GM23338 (cell line): ENCODE data around the gene PNMA6A. TPM values are rescaled to one million over a fixed set of nuclear protein-coding genes. Genes with fewer than 3 reads are reported as not detected.

Source experiments
- ATAC-seq: fragments of 200-7000 bp; cut with Tn5 transposase; 3 replicates; pipeline ENCODE4 v1.9.1; 2020
- DNase-seq: peaks from one replicate; pipeline ENCODE4 v3.0.0-alpha.2; 2015; ENCODE audit warnings: low spot score
- H2AFZ ChIP-seq: fragments of 200-600 bp; sonication (generic); 2 replicates; pipeline ENCODE4 v1.8.0; 2016; ENCODE audit warnings: antibody characterized with exemption, mild to moderate bottlenecking, moderate library complexity
- H3F3A ChIP-seq: fragments of 200-600 bp; sonication (generic); replicated peaks from 2 replicates; pipeline ENCODE4 v1.8.0; 2017; ENCODE audit warnings: antibody characterized with exemption, mixed run types, low read depth
- H3K27ac ChIP-seq: fragments of 200-600 bp; sonication (generic); 2 replicates; pipeline ENCODE4 v1.6.1; 2016; ENCODE audit warnings: low read depth
- H3K27me3 ChIP-seq: fragments of 200-600 bp; sonication (generic); 2 replicates; pipeline ENCODE4 v1.8.0; 2016; ENCODE audit warnings: mild to moderate bottlenecking, mixed run types, moderate library complexity; ENCODE audit not compliant: insufficient read depth
- H3K36me3 ChIP-seq: fragments of 200-600 bp; sonication (generic); 2 replicates; pipeline ENCODE4 v1.8.0; 2016; ENCODE audit warnings: mild to moderate bottlenecking; ENCODE audit not compliant: insufficient read depth
- H3K4me1 ChIP-seq: fragments of 200-600 bp; sonication (generic); 2 replicates; pipeline ENCODE4 v1.8.0; 2016; ENCODE audit warnings: mild to moderate bottlenecking, moderate library complexity; ENCODE audit not compliant: insufficient read depth
- H3K4me2 ChIP-seq: fragments of 200-600 bp; sonication (generic); 2 replicates; pipeline ENCODE4 v1.7.1; 2017; ENCODE audit warnings: mixed run types
- H3K4me3 ChIP-seq: fragments of 200-600 bp; sonication (generic); 2 replicates; pipeline ENCODE4 v1.6.1; 2016; ENCODE audit warnings: mixed run types
- H3K79me2 ChIP-seq: fragments of 200-600 bp; sonication (generic); replicated peaks from 2 replicates; pipeline ENCODE4 v1.8.0; 2017; ENCODE audit warnings: mild to moderate bottlenecking; ENCODE audit not compliant: insufficient read depth
- H3K9me2 ChIP-seq: fragments of 200-600 bp; sonication (generic); 2 replicates; pipeline ENCODE4 v1.8.0; 2017; ENCODE audit not compliant: insufficient read depth
- H4K20me1 ChIP-seq: fragments of 200-600 bp; sonication (generic); replicated peaks from 2 replicates; pipeline ENCODE4 v1.8.0; 2017; ENCODE audit warnings: mild to moderate bottlenecking; ENCODE audit not compliant: insufficient read depth
- H3K27ac Mint-ChIP-seq: 2 replicates; pipeline ENCODE4 v1.8.0; 2020; ENCODE audit warnings: inconsistent platforms, mild to moderate bottlenecking, moderate library complexity, mixed read lengths
- H3K27me3 Mint-ChIP-seq: 3 replicates; pipeline ENCODE4 v1.8.0; 2022; ENCODE audit warnings: low read depth, mild to moderate bottlenecking, moderate library complexity, mixed read lengths, inconsistent platforms; ENCODE audit not compliant: insufficient read depth, poor library complexity
- H3K36me3 Mint-ChIP-seq: 3 replicates; pipeline ENCODE4 v1.8.0; 2021; ENCODE audit warnings: low read depth, mild to moderate bottlenecking, inconsistent platforms, moderate library complexity, mixed read lengths
- H3K4me1 Mint-ChIP-seq: 3 replicates; pipeline ENCODE4 v1.8.0; 2020; ENCODE audit warnings: mild to moderate bottlenecking, inconsistent platforms, mixed read lengths
- H3K4me3 Mint-ChIP-seq: 3 replicates; pipeline ENCODE4 v1.8.0; 2021; ENCODE audit warnings: moderate library complexity, mild to moderate bottlenecking, inconsistent platforms, mixed read lengths
- H3K9me3 Mint-ChIP-seq: 3 replicates; pipeline ENCODE4 v1.8.0; 2020; ENCODE audit warnings: moderate library complexity, mild to moderate bottlenecking, inconsistent platforms, mixed read lengths
- CREB1 ChIP-seq: fragments of 250-450 bp; sonication (Bioruptor Pico); IDR thresholded peaks from 2 replicates; pipeline ENCODE4 v1.5.0; 2020; ENCODE audit warnings: low read depth, mild to moderate bottlenecking, moderate library complexity
- EZH2 ChIP-seq: fragments of 200-600 bp; sonication (generic); IDR thresholded peaks from one replicate; pipeline ENCODE4 v1.8.0; 2017; ENCODE audit warnings: antibody characterized with exemption, mild to moderate bottlenecking, low read depth; ENCODE audit not compliant: unreplicated experiment
- EZH2phosphoT487 ChIP-seq: fragments of 200-600 bp; sonication (generic); IDR thresholded peaks from one replicate; pipeline ENCODE4 v1.8.1; 2018; ENCODE audit warnings: antibody characterized with exemption; ENCODE audit not compliant: unreplicated experiment
- POLR2AphosphoS5 ChIP-seq: IDR thresholded peaks from 2 replicates; pipeline ENCODE4 v1.6.1; 2016; ENCODE audit warnings: antibody characterized with exemption, low read depth
- REST ChIP-seq: IDR thresholded peaks from one replicate; pipeline ENCODE4 v1.6.1; 2018; ENCODE audit warnings: antibody characterized with exemption; ENCODE audit not compliant: unreplicated experiment
- STAT1 ChIP-seq: IDR thresholded peaks from one replicate; pipeline ENCODE4 v1.6.1; 2016; ENCODE audit warnings: antibody characterized with exemption; ENCODE audit not compliant: unreplicated experiment
- ZNF114 ChIP-seq: fragments of 250-450 bp; sonication (Bioruptor Pico); IDR thresholded peaks from 2 replicates; pipeline ENCODE4 v1.5.0; 2020; ENCODE audit warnings: mild to moderate bottlenecking, moderate library complexity
- ZNF331 ChIP-seq: fragments of 250-450 bp; sonication (Bioruptor Pico); IDR thresholded peaks from 2 replicates; pipeline ENCODE4 v1.5.0; 2020; ENCODE audit warnings: low read depth, mild to moderate bottlenecking, moderate library complexity
- polyA plus RNA-seq: library from polyadenylated mRNA; unstranded; fragments of >200 nt; fragmentation: Nextera tagmentation; extraction: Ambion mirVana; gene quantifications from 2 replicates; pipeline ENCODE4 v1.2.1, GENCODE V29; 2016
- total RNA-seq: library from RNA; depleted of rRNA; stranded (reverse); fragments of >200 nt; shearing (Covaris generic); gene quantifications from 2 replicates; pipeline ENCODE4 v1.2.3, GENCODE V29; 2014
- TF ChIP-seq, protein P1 (sequence below), 2 experiments: fragments of 200-600 bp in 1 of 2; sonication (generic) in 1 of 2; conservative IDR thresholded peaks; 2 replicates each; pipeline versions ENCODE4 v1.5.1 to v1.6.1; 2016 to 2017; ENCODE audit warnings: antibody characterized with exemption in 2 of 2, low read depth in 2 of 2, mild to moderate bottlenecking in 2 of 2, moderate library complexity in 1 of 2
- TF ChIP-seq, protein P2 (sequence below): fragments of 250-450 bp; sonication (Bioruptor Pico); IDR thresholded peaks from 2 replicates; pipeline ENCODE4 v1.5.0; 2020; ENCODE audit warnings: mild to moderate bottlenecking, moderate library complexity

The PNMA6A gene
- total and polyA plus RNA-seq, 2 experiments from 2014 or later = 2.4 to 7.1 TPM

DNA sequence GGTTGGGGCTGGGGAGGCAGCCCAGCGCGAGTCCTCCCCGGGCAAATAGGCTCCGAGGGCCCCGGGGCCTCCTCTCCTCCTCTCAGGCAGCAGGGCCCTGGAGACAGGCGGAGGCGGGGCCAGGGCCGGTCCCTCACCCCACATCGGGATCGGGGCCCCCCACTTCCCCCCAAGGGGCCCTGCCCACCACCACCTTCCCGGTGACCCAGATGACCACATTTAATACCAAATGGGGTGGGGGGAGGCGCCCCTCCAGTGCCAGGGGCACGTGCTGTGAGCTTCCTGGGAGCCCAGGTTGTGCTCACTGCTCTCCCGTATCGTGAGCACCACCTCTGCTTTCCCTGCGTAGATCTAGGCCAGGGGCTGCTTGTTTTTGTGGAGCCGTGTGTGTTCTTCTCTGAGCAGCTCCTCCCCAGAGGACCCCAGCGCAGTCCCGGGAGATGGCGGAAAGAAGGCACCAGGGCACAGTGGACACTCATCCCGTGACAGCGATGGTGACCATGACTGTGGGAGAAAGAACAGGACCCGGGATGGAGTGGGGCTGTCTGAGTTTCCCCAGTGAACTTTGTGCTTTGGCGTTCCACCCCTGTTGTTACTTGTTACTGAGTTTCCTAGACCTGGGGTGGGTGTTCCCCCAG, 2.1 kb downstream of the PNMA6A start (continued):
- TF ChIP-seq STAT1 = no peak
- TF ChIP-seq ZNF114 (CRISPR knock-in tag) = no peak
- no peak for TF ChIP-seq POLR2AphosphoS5
- no peak for TF ChIP-seq EZH2
- no peak for TF ChIP-seq ZNF331
- no peak for TF ChIP-seq CREB1 (CRISPR knock-in tag)
- TF ChIP-seq, protein P1, sequence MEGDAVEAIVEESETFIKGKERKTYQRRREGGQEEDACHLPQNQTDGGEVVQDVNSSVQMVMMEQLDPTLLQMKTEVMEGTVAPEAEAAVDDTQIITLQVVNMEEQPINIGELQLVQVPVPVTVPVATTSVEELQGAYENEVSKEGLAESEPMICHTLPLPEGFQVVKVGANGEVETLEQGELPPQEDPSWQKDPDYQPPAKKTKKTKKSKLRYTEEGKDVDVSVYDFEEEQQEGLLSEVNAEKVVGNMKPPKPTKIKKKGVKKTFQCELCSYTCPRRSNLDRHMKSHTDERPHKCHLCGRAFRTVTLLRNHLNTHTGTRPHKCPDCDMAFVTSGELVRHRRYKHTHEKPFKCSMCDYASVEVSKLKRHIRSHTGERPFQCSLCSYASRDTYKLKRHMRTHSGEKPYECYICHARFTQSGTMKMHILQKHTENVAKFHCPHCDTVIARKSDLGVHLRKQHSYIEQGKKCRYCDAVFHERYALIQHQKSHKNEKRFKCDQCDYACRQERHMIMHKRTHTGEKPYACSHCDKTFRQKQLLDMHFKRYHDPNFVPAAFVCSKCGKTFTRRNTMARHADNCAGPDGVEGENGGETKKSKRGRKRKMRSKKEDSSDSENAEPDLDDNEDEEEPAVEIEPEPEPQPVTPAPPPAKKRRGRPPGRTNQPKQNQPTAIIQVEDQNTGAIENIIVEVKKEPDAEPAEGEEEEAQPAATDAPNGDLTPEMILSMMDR (conservative IDR thresholded peaks at IDR 0.05; ENCODE audit: low read depth in 2 of 2) = no peak

DNA sequence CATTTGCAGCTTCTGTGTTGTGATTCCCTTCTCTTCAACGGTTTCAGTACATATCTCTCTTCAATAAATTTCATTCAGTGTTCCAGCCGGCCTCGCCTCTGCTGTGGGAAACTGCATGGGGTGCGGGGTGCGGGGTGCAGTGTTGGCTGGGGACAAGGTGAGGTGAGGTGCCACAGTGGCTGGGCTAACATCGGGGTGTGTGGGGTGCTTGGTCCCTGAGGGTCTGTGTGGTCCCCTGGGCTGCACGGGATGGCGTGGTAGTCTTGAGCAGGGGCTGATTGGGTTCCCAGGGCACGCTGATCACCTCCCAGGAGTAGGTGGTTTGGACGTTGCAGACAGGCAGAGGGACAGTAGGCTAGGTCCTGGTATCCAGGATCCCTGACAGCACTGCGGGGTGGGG, 2.7 kb downstream of the PNMA6A start:
- DNase-seq (no peak), ATAC-seq (no peak)
- no peaks in the 10 kb centered on the region for H3K79me2 ChIP-seq
- no peaks in the 10 kb centered on the region for H3K4me1 Mint-ChIP-seq
- H3K27ac Mint-ChIP-seq = no peak overlapping the region
- no peaks in the 10 kb centered on the region for H3F3A ChIP-seq
- H3K4me3 ChIP-seq = no peak overlapping the region
- H3K36me3 Mint-ChIP-seq = no peaks in the 10 kb centered on the region
- no peak overlapping the region for H3K27ac ChIP-seq
- H3K27me3 Mint-ChIP-seq = no peaks in the 10 kb centered on the region
- H4K20me1 ChIP-seq = no peaks in the 10 kb centered on the region
- no peaks in the 10 kb centered on the region for H3K9me3 Mint-ChIP-seq
- no peak overlapping the region for H2AFZ ChIP-seq
- no peak overlapping the region for H3K4me3 Mint-ChIP-seq
- no peaks in the 10 kb centered on the region for H3K36me3 ChIP-seq
- no peaks in the 10 kb centered on the region for H3K4me1 ChIP-seq
- H3K27me3 ChIP-seq = no peaks in the 10 kb centered on the region
- no peaks in the 10 kb centered on the region for H3K9me2 ChIP-seq
- no peak overlapping the region for H3K4me2 ChIP-seq
- TF ChIP-seq POLR2AphosphoS5 (no peak), EZH2 (no peak), EZH2phosphoT487 (no peak), STAT1 (no peak), CREB1 (CRISPR knock-in tag) (no peak), ZNF331 (no peak), REST (no peak)
- TF ChIP-seq, protein P1 (conservative IDR thresholded peaks at IDR 0.05; ENCODE audit: low read depth in 2 of 2) = no peak
- TF ChIP-seq, protein P2, sequence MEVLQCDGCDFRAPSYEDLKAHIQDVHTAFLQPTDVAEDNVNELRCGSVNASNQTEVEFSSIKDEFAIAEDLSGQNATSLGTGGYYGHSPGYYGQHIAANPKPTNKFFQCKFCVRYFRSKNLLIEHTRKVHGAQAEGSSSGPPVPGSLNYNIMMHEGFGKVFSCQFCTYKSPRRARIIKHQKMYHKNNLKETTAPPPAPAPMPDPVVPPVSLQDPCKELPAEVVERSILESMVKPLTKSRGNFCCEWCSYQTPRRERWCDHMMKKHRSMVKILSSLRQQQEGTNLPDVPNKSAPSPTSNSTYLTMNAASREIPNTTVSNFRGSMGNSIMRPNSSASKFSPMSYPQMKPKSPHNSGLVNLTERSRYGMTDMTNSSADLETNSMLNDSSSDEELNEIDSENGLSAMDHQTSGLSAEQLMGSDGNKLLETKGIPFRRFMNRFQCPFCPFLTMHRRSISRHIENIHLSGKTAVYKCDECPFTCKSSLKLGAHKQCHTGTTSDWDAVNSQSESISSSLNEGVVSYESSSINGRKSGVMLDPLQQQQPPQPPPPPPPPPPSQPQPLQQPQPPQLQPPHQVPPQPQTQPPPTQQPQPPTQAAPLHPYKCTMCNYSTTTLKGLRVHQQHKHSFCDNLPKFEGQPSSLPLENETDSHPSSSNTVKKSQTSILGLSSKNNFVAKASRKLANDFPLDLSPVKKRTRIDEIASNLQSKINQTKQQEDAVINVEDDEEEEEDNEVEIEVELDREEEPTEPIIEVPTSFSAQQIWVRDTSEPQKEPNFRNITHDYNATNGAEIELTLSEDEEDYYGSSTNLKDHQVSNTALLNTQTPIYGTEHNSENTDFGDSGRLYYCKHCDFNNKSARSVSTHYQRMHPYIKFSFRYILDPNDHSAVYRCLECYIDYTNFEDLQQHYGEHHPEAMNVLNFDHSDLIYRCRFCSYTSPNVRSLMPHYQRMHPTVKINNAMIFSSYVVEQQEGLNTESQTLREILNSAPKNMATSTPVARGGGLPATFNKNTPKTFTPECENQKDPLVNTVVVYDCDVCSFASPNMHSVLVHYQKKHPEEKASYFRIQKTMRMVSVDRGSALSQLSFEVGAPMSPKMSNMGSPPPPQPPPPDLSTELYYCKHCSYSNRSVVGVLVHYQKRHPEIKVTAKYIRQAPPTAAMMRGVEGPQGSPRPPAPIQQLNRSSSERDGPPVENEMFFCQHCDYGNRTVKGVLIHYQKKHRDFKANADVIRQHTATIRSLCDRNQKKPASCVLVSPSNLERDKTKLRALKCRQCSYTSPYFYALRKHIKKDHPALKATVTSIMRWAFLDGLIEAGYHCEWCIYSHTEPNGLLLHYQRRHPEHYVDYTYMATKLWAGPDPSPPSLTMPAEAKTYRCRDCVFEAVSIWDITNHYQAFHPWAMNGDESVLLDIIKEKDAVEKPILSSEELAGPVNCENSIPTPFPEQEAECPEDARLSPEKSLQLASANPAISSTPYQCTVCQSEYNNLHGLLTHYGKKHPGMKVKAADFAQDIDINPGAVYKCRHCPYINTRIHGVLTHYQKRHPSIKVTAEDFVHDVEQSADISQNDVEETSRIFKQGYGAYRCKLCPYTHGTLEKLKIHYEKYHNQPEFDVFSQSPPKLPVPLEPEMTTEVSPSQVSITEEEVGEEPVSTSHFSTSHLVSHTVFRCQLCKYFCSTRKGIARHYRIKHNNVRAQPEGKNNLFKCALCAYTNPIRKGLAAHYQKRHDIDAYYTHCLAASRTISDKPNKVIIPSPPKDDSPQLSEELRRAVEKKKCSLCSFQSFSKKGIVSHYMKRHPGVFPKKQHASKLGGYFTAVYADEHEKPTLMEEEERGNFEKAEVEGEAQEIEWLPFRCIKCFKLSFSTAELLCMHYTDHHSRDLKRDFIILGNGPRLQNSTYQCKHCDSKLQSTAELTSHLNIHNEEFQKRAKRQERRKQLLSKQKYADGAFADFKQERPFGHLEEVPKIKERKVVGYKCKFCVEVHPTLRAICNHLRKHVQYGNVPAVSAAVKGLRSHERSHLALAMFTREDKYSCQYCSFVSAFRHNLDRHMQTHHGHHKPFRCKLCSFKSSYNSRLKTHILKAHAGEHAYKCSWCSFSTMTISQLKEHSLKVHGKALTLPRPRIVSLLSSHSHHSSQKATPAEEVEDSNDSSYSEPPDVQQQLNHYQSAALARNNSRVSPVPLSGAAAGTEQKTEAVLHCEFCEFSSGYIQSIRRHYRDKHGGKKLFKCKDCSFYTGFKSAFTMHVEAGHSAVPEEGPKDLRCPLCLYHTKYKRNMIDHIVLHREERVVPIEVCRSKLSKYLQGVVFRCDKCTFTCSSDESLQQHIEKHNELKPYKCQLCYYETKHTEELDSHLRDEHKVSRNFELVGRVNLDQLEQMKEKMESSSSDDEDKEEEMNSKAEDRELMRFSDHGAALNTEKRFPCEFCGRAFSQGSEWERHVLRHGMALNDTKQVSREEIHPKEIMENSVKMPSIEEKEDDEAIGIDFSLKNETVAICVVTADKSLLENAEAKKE (CRISPR knock-in tag) = no peak
